Panc1 (cell line): ENCODE results near the gene GNAS-AS1. TPM values are rescaled to one million over a fixed set of nuclear protein-coding genes. Genes with fewer than 3 reads are reported as not detected.
"Not testable (repeated sequence)": the region's sequence is repeated elsewhere in the genome, so short reads cannot be mapped to it uniquely, and the experiment has no call there.

Source experiments
- ATAC-seq: fragments of 200-7000 bp; cut with Tn5 transposase; 2 replicates; pipeline ENCODE4 v1.9.1; 2020; ENCODE audit warnings: mild to moderate bottlenecking, moderate library complexity
- BruUV-seq: library from RNA; stranded (reverse); fragments of 400-500 nt; replicated peaks from 2 replicates; lab custom pipeline; 2021; lab: Mats Ljungman, UMichigan
- CTCF ChIA-PET: fragments of 300-600 bp; sonication (Branson Sonifier 250); formaldehyde crosslinking; loops from one replicate; lab custom pipeline; 2022; ENCODE audit warnings: antibody characterized with exemption; lab: Charles Lee
- POLR2A ChIA-PET: fragments of 300-600 bp; sonication (Branson Sonifier 250); formaldehyde crosslinking; loops from one replicate; lab custom pipeline; 2022; ENCODE audit warnings: antibody characterized with exemption; lab: Charles Lee
- DNase-seq: peaks from one replicate; pipeline ENCODE4 v3.0.0-alpha.2; 2010; ENCODE audit warnings: low read depth, low spot score
- H3K27ac ChIP-seq: 2 replicates; pipeline ENCODE4 v1.5.1; 2011; ENCODE audit warnings: mild to moderate bottlenecking, low read length, inconsistent platforms
- H3K27me3 ChIP-seq: fragments of 200-500 bp; sonication (Bioruptor generic); 2 replicates; pipeline ENCODE4 v1.6.0; 2014; ENCODE audit warnings: low read length, inconsistent platforms; ENCODE audit not compliant: control insufficient read depth, insufficient read depth
- H3K36me3 ChIP-seq: fragments of 200-500 bp; sonication (Bioruptor generic); 2 replicates; pipeline ENCODE4 v1.5.1; 2014; ENCODE audit warnings: inconsistent platforms, mild to moderate bottlenecking, low read length, moderate library complexity; ENCODE audit not compliant: control insufficient read depth, insufficient read depth
- H3K4me1 ChIP-seq: 2 replicates; pipeline ENCODE4 v1.5.1; 2011; ENCODE audit warnings: inconsistent platforms, mild to moderate bottlenecking, low read length, moderate library complexity; ENCODE audit not compliant: control insufficient read depth, insufficient read depth
- H3K4me3 ChIP-seq, 2 experiments: 2 replicates each; pipeline ENCODE4 v1.5.1; 2011 to 2012; ENCODE audit warnings: low read depth in 2 of 2, low read length in 2 of 2, mild to moderate bottlenecking in 2 of 2, inconsistent platforms in 1 of 2, moderate library complexity in 1 of 2
- H3K9me3 ChIP-seq: fragments of 200-500 bp; sonication (Bioruptor generic); 2 replicates; pipeline ENCODE4 v1.5.1; 2014; ENCODE audit warnings: low read depth, mild to moderate bottlenecking, inconsistent platforms, low read length, moderate library complexity; ENCODE audit not compliant: control insufficient read depth, insufficient read depth
- POLR2AphosphoS5 ChIP-seq: IDR thresholded peaks from 2 replicates; pipeline ENCODE4 v1.6.1; 2012; ENCODE audit warnings: mild to moderate bottlenecking, low read depth, low read length, moderate library complexity
- SIN3A ChIP-seq: IDR thresholded peaks from 2 replicates; pipeline ENCODE4 v1.6.1; 2012; ENCODE audit warnings: low read depth, mild to moderate bottlenecking, low read length, moderate library complexity, borderline replicate concordance; ENCODE audit not compliant: insufficient read depth
- TCF7L2 ChIP-seq: IDR thresholded peaks from 2 replicates; pipeline ENCODE4 v1.6.1; 2011; ENCODE audit warnings: mild to moderate bottlenecking, low read depth, low read length, inconsistent platforms
- in situ Hi-C: cut with HindIII; loops from 2 replicates; pipeline ENCODE4 v1.10.0; 2016; ENCODE audit warnings: low sequenced_read_pairs, low pct_unique_long_range_greater_than_20kb
- intact Hi-C: fragments of 100-400 bp; cut with micrococcal nuclease; formaldehyde crosslinking; loops from one replicate; pipeline ENCODE4 v1.10.0; 2022; ENCODE audit not compliant: unreplicated experiment
- total RNA-seq: library from RNA; stranded (reverse); gene quantifications from one replicate; pipeline ENCODE4 v1.2.1, GENCODE V29; 2021; ENCODE audit not compliant: unreplicated experiment
- TF ChIP-seq, protein P1 (sequence below): fragments of 450-650 bp; IDR thresholded peaks from 2 replicates; pipeline ENCODE4 v1.5.1; 2017; ENCODE audit warnings: mild to moderate bottlenecking
- TF ChIP-seq, protein P2 (sequence below), 2 experiments: IDR thresholded peaks; 2 replicates each; pipeline ENCODE4 v1.6.1; 2011 to 2012; ENCODE audit warnings: low read depth in 2 of 2, control low read depth in 1 of 2, low read length in 1 of 2, mild to moderate bottlenecking in 1 of 2, moderate library complexity in 1 of 2; ENCODE audit not compliant: insufficient read depth in 1 of 2

GNAS-AS1 gene
- total RNA-seq, 1 experiment from 2014 or later = not detected

DNA sequence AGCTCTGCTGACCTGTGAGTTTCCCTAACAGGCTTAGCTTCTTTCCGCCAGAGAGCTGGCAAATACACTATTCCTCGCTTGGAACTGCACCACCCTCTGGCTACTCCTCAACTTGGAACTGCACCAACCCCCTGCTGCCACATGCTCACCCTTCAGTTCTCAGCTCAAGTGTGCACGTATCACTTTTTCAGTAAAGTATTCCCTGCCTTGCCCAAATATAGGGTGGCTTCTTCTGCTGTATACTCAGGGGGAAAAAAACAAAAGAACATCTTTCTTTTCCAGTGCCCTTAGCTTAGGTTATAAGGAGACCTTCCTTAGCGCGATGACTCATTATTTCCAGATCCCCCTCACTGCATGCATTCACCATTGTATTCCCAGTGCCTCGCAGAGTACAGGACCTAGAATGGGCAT lies 21.2 kb downstream of the GNAS-AS1 start:
- ChIA-PET CTCF (no interaction called here), POLR2A (no interaction called here)
- no peak for TF ChIP-seq SIN3A
- TF ChIP-seq, protein P1, sequence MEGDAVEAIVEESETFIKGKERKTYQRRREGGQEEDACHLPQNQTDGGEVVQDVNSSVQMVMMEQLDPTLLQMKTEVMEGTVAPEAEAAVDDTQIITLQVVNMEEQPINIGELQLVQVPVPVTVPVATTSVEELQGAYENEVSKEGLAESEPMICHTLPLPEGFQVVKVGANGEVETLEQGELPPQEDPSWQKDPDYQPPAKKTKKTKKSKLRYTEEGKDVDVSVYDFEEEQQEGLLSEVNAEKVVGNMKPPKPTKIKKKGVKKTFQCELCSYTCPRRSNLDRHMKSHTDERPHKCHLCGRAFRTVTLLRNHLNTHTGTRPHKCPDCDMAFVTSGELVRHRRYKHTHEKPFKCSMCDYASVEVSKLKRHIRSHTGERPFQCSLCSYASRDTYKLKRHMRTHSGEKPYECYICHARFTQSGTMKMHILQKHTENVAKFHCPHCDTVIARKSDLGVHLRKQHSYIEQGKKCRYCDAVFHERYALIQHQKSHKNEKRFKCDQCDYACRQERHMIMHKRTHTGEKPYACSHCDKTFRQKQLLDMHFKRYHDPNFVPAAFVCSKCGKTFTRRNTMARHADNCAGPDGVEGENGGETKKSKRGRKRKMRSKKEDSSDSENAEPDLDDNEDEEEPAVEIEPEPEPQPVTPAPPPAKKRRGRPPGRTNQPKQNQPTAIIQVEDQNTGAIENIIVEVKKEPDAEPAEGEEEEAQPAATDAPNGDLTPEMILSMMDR = no peak
- Histone ChIP-seq H3K36me3 (no peaks in the 10 kb centered on the region), H3K27ac (no peak overlapping the region), H3K4me1 (no peaks in the 10 kb centered on the region), H3K27me3 (peaks cover 4% of the 10 kb centered on the region), H3K4me3 (no peak overlapping the region), H3K9me3 (no peaks in the 10 kb centered on the region)
- no TSS peak for BruUV-seq
- intact Hi-C loops = no loop called here
- no peak for DNase-seq
- in situ Hi-C loops = no loop called here
- no peak for ATAC-seq

DNA sequence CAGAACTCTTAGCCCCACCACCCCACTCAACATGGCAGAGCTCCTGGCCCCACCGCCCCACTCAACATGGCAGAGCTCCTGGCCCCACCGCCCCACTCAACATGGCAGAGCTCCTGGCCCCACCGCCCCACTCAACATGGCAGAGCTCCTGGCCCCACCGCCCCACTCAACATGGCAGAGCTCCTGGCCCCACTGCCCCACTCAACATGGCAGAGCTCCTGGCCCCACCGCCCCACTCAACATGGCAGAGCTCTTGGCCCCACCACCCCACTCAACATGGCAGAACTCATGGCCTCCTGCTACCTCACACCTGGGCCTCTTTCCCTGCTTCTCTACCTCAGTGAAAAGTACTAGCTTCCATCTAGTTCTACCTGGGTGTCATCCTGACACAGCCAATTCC lies 21.9 kb downstream of the GNAS-AS1 start:
- ATAC-seq, POLR2A ChIA-PET: not testable (repeated sequence)

DNA sequence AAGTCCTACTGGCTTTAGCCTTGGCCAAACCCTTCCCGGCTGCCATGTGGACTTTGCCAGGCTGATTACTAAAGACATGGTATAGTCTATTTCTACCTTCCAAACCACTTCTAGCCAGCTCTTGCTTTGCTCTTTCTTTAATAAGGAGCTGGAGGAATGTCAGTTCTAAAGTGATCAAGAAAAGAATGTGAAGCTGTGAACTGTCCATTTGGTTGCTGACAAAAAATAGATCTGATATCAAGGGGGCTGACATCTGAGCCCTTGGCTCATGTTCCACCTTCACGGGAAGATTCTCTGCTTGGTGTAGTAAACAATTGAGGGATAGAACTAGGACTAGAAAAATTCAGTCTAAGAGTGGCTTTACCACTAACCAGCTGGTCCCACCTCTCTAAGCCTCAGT lies 22.6 kb downstream of the GNAS-AS1 start:
- no peaks in the 10 kb centered on the region for H3K4me1 ChIP-seq
- H3K27ac ChIP-seq = no peak overlapping the region
- no peaks in the 10 kb centered on the region for H3K36me3 ChIP-seq
- DNase-seq = no peak
- CTCF ChIA-PET = no interaction called here
- no peak overlapping the region for H3K4me3 ChIP-seq
- ATAC-seq = no peak
- peaks cover 4% of the 10 kb centered on the region for H3K27me3 ChIP-seq
- in situ Hi-C loops (no loop called here), intact Hi-C loops (no loop called here)
- no TSS peak for BruUV-seq
- POLR2A ChIA-PET = no interaction called here
- H3K9me3 ChIP-seq = no peaks in the 10 kb centered on the region
- TF ChIP-seq TCF7L2 (no peak), SIN3A (no peak), POLR2AphosphoS5 (no peak)
- TF ChIP-seq, protein P1 = no peak

More for the DNA sequence above, 21.9 kb downstream of the GNAS-AS1 start:
- H3K36me3 ChIP-seq, intact Hi-C loops, H3K4me1 ChIP-seq, DNase-seq, BruUV-seq, H3K27ac ChIP-seq, H3K4me3 ChIP-seq, H3K9me3 ChIP-seq, H3K27me3 ChIP-seq, in situ Hi-C loops: not testable (repeated sequence)
- CTCF ChIA-PET = interaction anchor here (0.5 kb wide), 1 partner anchor 365 kb away, joined by 3 read pairs; no protein-coding TSS in a partner anchor

DNA sequence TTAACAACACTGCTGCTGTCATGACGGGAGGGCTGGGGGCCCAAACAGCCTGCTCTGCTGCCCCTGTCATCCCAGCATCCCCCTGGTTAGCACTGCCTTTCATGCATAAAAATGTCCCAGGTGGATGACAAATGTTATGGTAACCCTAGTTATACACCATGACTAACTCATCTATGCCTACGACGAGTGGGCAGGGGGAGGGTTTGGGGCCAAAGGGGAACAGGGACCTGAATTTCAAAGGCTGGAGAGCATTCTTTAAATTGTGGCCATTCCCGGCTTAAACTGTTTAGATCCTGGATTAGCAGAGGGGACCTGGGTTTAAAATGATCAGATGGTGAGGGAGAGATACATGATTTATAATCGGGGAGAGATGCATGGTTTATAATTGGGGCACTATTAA lies 24.4 kb downstream of the GNAS-AS1 start:
- POLR2A ChIA-PET = no interaction called here
- DNase-seq = no peak
- Histone ChIP-seq H3K4me3 (no peak overlapping the region), H3K36me3 (no peaks in the 10 kb centered on the region), H3K4me1 (no peaks in the 10 kb centered on the region), H3K9me3 (no peaks in the 10 kb centered on the region), H3K27ac (no peak overlapping the region), H3K27me3 (no peaks in the 10 kb centered on the region)
- intact Hi-C loops = no loop called here
- CTCF ChIA-PET = no interaction called here
- in situ Hi-C loops = no loop called here
- no peak for ATAC-seq
- no TSS peak for BruUV-seq
- TF ChIP-seq TCF7L2 = no peak
- no peak for TF ChIP-seq SIN3A
- TF ChIP-seq, protein P1 = no peak
- TF ChIP-seq, protein P2, sequence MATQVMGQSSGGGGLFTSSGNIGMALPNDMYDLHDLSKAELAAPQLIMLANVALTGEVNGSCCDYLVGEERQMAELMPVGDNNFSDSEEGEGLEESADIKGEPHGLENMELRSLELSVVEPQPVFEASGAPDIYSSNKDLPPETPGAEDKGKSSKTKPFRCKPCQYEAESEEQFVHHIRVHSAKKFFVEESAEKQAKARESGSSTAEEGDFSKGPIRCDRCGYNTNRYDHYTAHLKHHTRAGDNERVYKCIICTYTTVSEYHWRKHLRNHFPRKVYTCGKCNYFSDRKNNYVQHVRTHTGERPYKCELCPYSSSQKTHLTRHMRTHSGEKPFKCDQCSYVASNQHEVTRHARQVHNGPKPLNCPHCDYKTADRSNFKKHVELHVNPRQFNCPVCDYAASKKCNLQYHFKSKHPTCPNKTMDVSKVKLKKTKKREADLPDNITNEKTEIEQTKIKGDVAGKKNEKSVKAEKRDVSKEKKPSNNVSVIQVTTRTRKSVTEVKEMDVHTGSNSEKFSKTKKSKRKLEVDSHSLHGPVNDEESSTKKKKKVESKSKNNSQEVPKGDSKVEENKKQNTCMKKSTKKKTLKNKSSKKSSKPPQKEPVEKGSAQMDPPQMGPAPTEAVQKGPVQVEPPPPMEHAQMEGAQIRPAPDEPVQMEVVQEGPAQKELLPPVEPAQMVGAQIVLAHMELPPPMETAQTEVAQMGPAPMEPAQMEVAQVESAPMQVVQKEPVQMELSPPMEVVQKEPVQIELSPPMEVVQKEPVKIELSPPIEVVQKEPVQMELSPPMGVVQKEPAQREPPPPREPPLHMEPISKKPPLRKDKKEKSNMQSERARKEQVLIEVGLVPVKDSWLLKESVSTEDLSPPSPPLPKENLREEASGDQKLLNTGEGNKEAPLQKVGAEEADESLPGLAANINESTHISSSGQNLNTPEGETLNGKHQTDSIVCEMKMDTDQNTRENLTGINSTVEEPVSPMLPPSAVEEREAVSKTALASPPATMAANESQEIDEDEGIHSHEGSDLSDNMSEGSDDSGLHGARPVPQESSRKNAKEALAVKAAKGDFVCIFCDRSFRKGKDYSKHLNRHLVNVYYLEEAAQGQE (IDR thresholded peaks at IDR 0.05; ENCODE audit: insufficient read depth in 1 of 2, low read depth in 2 of 2, low read length in 1 of 2) = no peak
- no peak for TF ChIP-seq POLR2AphosphoS5
